ENCODE results near the gene SARDH.
"Not testable (repeated sequence)": the region's sequence is repeated elsewhere in the genome, so short reads cannot be mapped to it uniquely, and the experiment has no call there.

Gene SARDH

GRCh38 chr9:133635533-133636531, 102.3 kb downstream of the SARDH start, which contains the start of gene DBH:
DBH (plus strand) TSS chr9:133636363; CDS start chr9:133636372, 9 bp downstream.
- in situ Hi-C loops (cut with HindIII; ENCODE audit: low sequenced_read_pairs): no loop called here

DNA sequence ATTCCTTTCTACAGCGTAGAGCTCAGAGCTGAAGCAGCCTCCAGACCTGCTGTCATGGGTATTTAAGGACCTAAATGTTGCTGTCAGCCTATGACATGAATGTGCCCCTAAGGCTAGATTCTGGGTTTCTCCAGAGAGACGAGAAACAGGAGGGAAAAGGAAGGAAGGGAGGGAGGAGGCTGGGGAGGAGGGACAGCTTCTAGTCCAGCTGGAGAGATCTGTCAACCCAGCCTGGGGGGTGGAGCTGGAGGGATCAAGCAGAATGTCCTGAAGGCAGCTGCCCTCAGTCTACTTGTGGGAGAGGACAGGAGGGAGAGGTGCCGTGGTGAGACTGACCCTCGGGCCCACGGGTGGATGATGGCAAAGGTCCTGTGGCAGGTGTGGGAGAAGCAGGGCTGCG, 103.1 kb downstream of the SARDH start:
- in situ Hi-C loops (cut with HindIII; ENCODE audit: low sequenced_read_pairs): no loop called here

GRCh38 chr9:133634081-133634691, 104.0 kb downstream of the SARDH start:
- in situ Hi-C loops (cut with HindIII; ENCODE audit: low sequenced_read_pairs): loop anchor here (5.0 kb wide), 2 partner anchors 77 to 98 kb away; no protein-coding TSS in a partner anchor

GRCh38 chr9:133633681-133634080, 104.5 kb downstream of the SARDH start:
- in situ Hi-C loops (cut with HindIII; ENCODE audit: low sequenced_read_pairs): loop anchor here (5.0 kb wide), 2 partner anchors 76 to 99 kb away; no protein-coding TSS in a partner anchor

GRCh38 chr9:133632806-133633680, 105.1 kb downstream of the SARDH start:
- in situ Hi-C loops (cut with HindIII; ENCODE audit: low sequenced_read_pairs): loop anchor here (5.0 kb wide), 2 partner anchors 76 to 99 kb away; no protein-coding TSS in a partner anchor

- in situ Hi-C loops (cut with HindIII; ENCODE audit: low sequenced_read_pairs): loop anchor here (5.0 kb wide), 2 partner anchors 74 to 101 kb away; no protein-coding TSS in a partner anchor
Observed at GRCh38 chr9:133631111-133631510, 107.0 kb downstream of the SARDH start.

GRCh38 chr9:133629221-133630110, 108.7 kb downstream of the SARDH start:
- in situ Hi-C loops (cut with HindIII; ENCODE audit: low sequenced_read_pairs): loop anchor here (5.0 kb wide), 2 partner anchors 72 to 103 kb away; no protein-coding TSS in a partner anchor

- in situ Hi-C loops (cut with HindIII; ENCODE audit: low sequenced_read_pairs): no loop called here
Observed at GRCh38 chr9:133628766-133629165, 109.4 kb downstream of the SARDH start.

DNA sequence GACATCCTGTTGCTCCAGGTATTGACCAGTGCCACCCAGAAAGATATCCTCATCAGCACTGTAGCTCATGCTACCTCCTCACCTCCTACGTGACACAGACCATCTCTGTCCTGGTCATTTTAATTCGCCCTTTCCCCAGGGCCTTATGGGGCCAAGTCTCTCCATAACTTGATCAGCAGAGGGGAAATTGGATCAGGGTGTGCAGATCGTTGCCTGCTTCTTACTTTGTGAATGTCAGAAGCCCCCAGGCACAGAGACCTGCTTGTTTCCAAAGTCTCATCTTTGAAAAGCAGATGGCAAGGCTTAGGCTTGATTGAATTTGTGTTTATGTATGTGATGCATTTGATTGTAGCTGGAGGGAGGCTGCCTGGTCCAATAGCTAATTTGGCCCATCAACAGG, 110.8 kb downstream of the SARDH start:
- in situ Hi-C loops (cut with HindIII; ENCODE audit: low sequenced_read_pairs): no loop called here

DNA sequence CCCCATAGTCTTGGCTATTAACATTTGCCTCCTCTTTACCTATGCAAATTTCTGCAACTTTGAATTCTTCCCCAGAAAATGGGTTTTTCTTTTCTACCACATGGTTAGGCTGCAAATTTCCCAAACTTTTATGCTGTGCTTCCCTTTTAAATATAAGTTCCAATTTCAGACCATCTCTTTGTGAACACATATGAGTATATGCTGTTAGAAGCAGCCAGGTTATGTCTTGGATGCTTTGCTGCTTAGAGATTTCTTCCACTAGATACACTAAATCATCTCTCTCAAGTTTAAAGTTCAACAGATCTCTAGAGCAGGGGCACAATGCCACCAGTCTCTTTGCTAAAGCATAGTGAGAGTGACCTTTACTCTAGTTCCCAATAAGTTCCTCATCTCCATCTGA, 112.1 kb downstream of the SARDH start:
- in situ Hi-C loops (cut with HindIII; ENCODE audit: low sequenced_read_pairs): not testable (repeated sequence)

DNA sequence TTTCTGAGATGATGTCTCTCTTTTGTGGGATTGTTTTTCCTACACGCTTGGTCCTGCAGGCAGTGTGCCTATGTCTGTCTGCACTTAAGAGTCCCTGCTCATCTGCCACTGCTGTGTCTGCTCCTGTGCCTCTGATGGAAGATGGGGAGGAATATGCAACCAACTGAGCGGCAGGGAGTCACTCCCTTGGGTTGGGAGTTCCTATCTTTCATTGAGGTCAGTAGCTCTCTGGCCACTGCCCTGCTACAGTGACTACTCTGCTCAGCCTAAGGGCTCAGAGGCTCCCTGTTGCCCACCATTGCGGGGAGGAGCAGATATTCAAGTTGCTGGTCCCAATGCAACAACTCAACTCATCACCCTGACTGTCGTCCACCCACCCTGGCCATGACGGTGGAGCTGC, 115.6 kb downstream of the SARDH start:
- in situ Hi-C loops (cut with HindIII; ENCODE audit: low sequenced_read_pairs): no loop called here

GRCh38 chr9:133621725-133622267, 116.4 kb downstream of the SARDH start:
- in situ Hi-C loops (cut with HindIII; ENCODE audit: low sequenced_read_pairs): no loop called here

DNA sequence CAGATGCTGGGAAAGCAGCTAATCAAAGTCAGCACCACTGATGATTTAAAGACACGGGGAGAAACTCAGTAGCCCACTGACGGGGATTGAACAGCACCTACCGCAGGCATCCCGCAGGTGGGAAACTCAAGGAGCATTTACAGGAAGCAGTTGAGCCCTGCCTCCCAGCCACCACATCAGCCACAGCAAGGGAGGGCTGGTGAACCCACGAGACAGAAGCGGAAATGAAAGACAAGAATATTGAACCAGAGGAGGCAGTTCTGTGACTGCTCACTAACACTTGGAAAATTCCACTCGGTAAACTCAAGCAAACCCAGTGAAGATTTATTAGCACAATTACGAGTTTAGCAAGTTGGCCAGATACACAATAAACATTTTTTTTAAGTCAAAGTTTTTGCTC, 118.4 kb downstream of the SARDH start:
- in situ Hi-C loops (cut with HindIII; ENCODE audit: low sequenced_read_pairs): no loop called here

GRCh38 chr9:133618726-133619125, 119.4 kb downstream of the SARDH start:
- in situ Hi-C loops (cut with HindIII; ENCODE audit: low sequenced_read_pairs): no loop called here

DNA sequence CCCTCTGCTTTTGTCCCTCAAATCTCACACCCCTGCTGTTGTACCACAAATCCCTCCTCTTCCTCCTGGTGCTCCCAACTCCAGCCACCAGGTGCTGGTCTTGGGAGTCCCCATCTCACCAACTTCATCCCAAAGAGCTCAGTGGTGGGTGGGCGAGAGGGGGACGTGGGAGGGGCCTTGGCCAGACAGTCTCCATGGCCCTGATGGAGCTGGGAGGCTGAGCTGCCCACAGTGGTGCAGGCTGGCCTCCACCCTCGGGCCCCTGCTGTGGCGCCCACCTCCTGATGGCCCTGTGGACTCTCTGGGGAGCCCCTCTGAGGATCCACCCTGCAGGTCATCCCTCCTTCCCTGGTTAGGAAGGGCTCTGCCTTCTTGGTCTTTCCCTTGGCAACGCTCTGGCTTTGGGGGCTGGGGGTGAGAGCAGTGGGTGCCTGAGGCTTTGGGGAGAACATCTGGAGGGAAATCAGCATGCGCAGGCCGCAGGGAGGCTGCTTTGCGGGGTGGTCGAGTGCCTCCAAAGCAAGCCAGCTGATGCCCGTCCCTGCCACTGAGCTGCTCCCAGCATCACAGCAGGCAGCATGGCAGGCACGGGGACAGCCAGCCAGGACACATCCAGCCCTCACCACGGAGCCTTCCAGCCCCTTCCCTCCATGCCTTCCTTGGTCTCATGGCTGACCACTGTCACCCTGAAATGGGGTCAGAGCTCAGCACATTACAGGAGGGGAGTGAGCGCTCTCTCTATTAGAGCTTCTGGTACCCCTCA, 121.3 kb downstream of the SARDH start:
- in situ Hi-C loops (cut with HindIII; ENCODE audit: low sequenced_read_pairs): no loop called here

DNA sequence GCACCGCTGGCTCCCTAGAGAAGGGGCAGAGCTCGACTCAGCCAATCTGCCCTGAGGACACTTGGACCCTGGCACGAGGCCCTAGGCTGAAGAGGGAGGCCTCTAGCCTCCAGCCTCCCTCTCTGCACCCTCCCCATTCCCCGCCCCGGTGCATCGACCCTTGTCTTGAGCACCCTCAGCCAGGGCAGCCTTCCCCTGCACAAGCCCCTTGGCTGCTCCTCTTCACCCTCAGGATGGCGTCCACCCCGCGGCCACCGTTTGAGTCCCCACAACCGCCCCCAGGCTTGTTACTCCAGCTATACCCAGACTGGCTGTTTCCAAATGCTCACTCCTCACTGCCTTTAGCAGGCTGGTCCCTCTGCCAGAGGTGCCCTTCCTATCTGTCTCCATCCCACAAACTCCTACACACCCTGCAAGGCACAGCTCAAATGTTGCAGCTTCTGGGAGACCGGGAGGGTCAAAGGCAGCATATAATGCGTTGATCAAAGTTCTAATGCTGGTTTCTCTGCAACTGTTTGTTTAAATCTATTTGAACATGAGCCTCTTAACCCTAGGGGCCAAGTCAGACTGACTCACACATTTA, 122.5 kb downstream of the SARDH start:
- in situ Hi-C loops (cut with HindIII; ENCODE audit: low sequenced_read_pairs): no loop called here

- in situ Hi-C loops (cut with HindIII; ENCODE audit: low sequenced_read_pairs): no loop called here
Observed at GRCh38 chr9:133615186-133615585, 123.0 kb downstream of the SARDH start.

- in situ Hi-C loops (cut with HindIII; ENCODE audit: low sequenced_read_pairs): no loop called here
Observed at GRCh38 chr9:133614678-133615077, 123.5 kb downstream of the SARDH start.

Measured in endothelial cell of hepatic sinusoid (primary cell).